Measurements from ENCODE around the gene FBN1. TPM values are rescaled to one million over a fixed set of nuclear protein-coding genes. Genes with fewer than 3 reads are reported as not detected.

Gene FBN1
- total and polyA plus RNA-seq, 7 donors = 7.7 to 40.6 (median 16.4) TPM

DNA sequence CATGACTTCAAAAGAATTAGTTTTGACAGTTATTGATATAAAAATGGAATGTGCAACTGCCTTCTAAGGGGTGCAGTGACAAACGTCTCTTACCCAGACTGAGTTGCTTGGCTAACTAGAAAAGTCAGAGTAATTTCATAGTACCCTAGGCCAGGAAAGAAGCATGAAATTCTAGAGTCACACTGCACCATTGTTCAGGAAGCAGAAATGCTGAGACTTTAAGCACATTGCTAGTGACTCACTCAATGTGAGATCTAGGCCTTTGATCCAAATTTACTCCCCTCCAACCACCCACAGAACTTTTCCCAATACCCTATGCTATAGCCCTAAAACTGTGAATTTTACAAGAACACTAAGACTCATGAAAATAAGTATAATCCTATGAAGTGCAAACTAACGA is 203.5 kb downstream of the FBN1 start:
- no peaks in the 10 kb centered on the region for H3K36me3 ChIP-seq (ENCODE audit: insufficient read depth in 1 of 2, low read depth in 1 of 2)
- 43 to 68% (median 51%) methylated on average over 2 of the region's 2 CpGs for WGBS, 3 donors
- H3K4me1 ChIP-seq = no peaks in the 10 kb centered on the region
- no peak for TF ChIP-seq CTCF (IDR thresholded peaks at IDR 0.05)
- no peak overlapping the region for H3K4me3 ChIP-seq
- no peak for DNase-seq
- no peaks in the 10 kb centered on the region for H3K27me3 ChIP-seq (ENCODE audit: insufficient read depth in 3 of 3, low read length in 2 of 3)
- no peak overlapping the region for H3K27ac ChIP-seq
- no peak for ATAC-seq
- no peaks in the 10 kb centered on the region for H3K9me3 ChIP-seq
- intact Hi-C loops (cut with DNase I) = no loop called here

DNA sequence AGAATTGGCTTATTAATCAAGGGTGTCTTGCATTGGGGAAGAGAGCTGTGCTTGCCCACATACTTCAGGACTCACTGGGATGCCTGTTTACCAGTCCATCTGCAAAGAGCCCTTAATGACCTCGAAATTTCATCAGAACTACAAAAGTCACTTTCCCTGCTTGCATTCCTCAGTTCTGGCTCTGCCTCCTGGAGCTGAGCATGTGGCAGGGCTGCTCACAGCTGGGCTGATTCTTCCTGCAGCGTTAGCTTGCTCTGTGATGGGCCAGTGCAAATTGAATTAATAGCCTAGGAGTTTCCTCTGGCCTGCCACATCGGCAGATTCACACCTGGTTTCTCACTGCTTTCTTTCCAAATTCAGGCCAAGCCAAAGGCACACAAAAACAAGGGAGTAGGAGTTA is 205.4 kb downstream of the FBN1 start:
- DNase-seq (peak; percentile 48 to 70), ATAC-seq (peak; percentile 44 to 76 (median 65))
- no peak overlapping the region for H3K27ac ChIP-seq
- no peaks in the 10 kb centered on the region for H3K9me3 ChIP-seq
- TF ChIP-seq CTCF (IDR thresholded peaks at IDR 0.05) = no peak
- H3K4me1 ChIP-seq = no peaks in the 10 kb centered on the region
- 26 to 39% (median 32%) methylated on average over 3 of the region's 3 CpGs for WGBS, 3 donors
- peaks cover 0 to 6% of the 10 kb centered on the region in 2 donors for H3K36me3 ChIP-seq (ENCODE audit: insufficient read depth in 1 of 2, low read depth in 1 of 2)
- intact Hi-C loops (cut with DNase I) = no loop called here
- no peak overlapping the region for H3K4me3 ChIP-seq
- H3K27me3 ChIP-seq (ENCODE audit: insufficient read depth in 3 of 3, low read length in 2 of 3) = no peaks in the 10 kb centered on the region

DNA sequence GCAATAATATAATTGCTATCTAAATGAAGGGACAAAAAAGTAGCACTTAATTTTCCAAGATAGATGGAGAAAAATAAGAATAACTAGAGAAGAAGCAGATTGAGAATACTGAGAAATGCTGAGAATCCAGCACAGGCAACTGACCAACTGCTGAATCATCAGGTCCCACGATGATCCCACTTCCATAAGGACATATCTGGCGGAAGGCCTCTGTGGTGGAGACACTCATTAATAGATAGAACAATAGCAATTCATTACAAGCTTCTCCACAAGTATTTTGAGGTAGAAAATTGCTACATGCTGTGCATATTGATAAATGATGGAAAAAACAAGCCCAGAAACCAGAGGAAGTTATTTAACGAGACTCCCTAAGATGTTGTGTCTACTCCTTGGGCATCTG is 208.3 kb downstream of the FBN1 start:
- WGBS, 3 donors = 62 to 66% (median 64%) methylated on average over 3 of the region's 3 CpGs
- DNase-seq = no peak
- ATAC-seq = no peak
- no peaks in the 10 kb centered on the region for H3K4me1 ChIP-seq
- H3K27ac ChIP-seq = no peak overlapping the region
- intact Hi-C loops (cut with DNase I) = no loop called here
- no peak overlapping the region for H3K4me3 ChIP-seq
- peaks cover 0 to 13% of the 10 kb centered on the region in 2 donors for H3K36me3 ChIP-seq (ENCODE audit: insufficient read depth in 1 of 2, low read depth in 1 of 2)
- no peak for TF ChIP-seq CTCF (IDR thresholded peaks at IDR 0.05)
- no peaks in the 10 kb centered on the region for H3K27me3 ChIP-seq (ENCODE audit: insufficient read depth in 3 of 3, low read length in 2 of 3)
- H3K9me3 ChIP-seq = no peaks in the 10 kb centered on the region

- DNase-seq = no peak
- Histone ChIP-seq H3K27ac (no peak overlapping the region), H3K4me3 (no peak overlapping the region), H3K27me3 (ENCODE audit: insufficient read depth in 3 of 3, low read length in 2 of 3) (no peaks in the 10 kb centered on the region), H3K4me1 (no peaks in the 10 kb centered on the region), H3K9me3 (no peaks in the 10 kb centered on the region), H3K36me3 (ENCODE audit: insufficient read depth in 1 of 2, low read depth in 1 of 2) (peaks cover 0 to 20% of the 10 kb centered on the region in 2 donors)
- ATAC-seq = no peak
- WGBS, 3 donors = 83 to 86% (median 85%) methylated on average over 4 of the region's 4 CpGs
- intact Hi-C loops (cut with DNase I) = no loop called here
- TF ChIP-seq CTCF (IDR thresholded peaks at IDR 0.05) = no peak
Observed at GRCh38 chr15:48435321-48435720, 210.2 kb downstream of the FBN1 start.

GRCh38 chr15:48433226-48433886 is 212.2 kb downstream of the FBN1 start:
- TF ChIP-seq CTCF (IDR thresholded peaks at IDR 0.05) = no peak
- intact Hi-C loops (cut with DNase I) = no loop called here
- Histone ChIP-seq H3K9me3 (no peaks in the 10 kb centered on the region), H3K36me3 (ENCODE audit: insufficient read depth in 1 of 2, low read depth in 1 of 2) (peaks cover 0 to 26% of the 10 kb centered on the region in 2 donors), H3K27me3 (ENCODE audit: insufficient read depth in 3 of 3, low read length in 2 of 3) (no peaks in the 10 kb centered on the region), H3K4me3 (no peak overlapping the region), H3K4me1 (no peaks in the 10 kb centered on the region), H3K27ac (no peak overlapping the region)
- no peak for ATAC-seq
- 70 to 74% (median 71%) methylated on average over 3 of the region's 3 CpGs for whole genome bisulfite sequencing, 3 donors
- no peak for DNase-seq
